ENCODE measurements around the gene LAD1. TPM values are rescaled to one million over a fixed set of nuclear protein-coding genes. Genes with fewer than 3 reads are reported as not detected.

The LAD1 gene
- total and polyA plus RNA-seq, 9 of the 15 experiments (the other 6 are each of a cell fraction or from before 2014, with no cell fraction given), result 0.31 TPM; not detected in 8

DNA sequence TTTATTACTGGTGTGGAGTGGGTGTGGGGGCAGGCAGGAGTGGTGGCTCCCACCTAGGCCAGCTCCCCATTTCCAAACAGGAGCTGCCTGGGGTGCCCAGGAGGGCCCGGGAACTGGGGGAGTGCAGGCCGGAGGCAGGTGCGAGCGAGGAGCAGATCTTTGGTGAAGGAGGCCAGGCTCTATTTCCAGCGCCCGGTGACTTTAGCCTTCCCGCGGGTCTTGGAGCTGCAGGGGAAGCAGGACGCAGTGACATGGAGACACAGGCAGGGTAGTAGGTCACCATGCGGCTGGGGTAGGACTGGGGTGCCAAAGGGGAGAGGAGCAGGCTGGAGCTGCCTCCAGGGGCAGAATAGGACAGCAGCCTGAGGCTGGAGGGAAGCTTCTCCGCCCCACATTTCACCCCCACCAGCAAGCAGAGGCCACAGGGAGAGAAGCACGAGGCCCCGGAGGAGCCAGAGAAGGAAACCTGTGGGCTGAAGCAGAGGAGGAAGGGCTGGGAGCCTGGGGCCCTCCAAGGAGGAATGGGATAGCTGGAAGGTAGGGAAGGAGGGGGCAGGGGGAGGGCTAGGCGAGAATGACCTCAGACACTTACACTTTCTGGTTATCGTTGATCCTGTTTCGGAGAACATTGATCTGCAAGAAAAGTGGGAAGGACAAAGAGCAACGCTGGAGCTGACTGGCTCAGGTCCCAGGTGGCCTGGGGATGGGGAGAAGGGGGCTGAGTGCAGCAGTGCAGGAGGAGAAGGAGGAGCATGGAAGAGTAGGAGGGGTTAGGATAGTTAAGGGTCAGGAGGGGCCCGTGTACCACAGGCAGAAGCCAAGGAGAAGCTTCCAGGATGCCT, 39.9 kb downstream of the LAD1 start:
- no peak overlapping the region for H3K27ac ChIP-seq (ENCODE audit: extremely low read depth, low read depth, low read length)
- FAIRE-seq (no peak), DNase-seq (ENCODE audit: extremely low read depth in 1 of 4, low spot score in 3 of 4) (no peak), ATAC-seq (no peak)
- ChIA-PET POLR2A (interaction anchor here (0.7 to 0.9 kb wide), 4 partner anchors 28 to 665 kb away, joined by 3 read pairs; no protein-coding TSS in a partner anchor), CTCF (ENCODE audit: low intra/inter-chr PET ratio) (interaction anchor here (5.2 kb wide), 1 partner anchor 105 kb away, joined by 60 read pairs; no protein-coding TSS in a partner anchor)
- peaks cover 21% of the 10 kb centered on the region; the same call in 1 of the 2 replicates for H4K20me1 ChIP-seq (replicated peaks; ENCODE audit: control insufficient read depth, insufficient read depth, low read length)
- H2AFZ ChIP-seq (ENCODE audit: low read depth, low read length), result no peak overlapping the region
- intact Hi-C loops (cut with micrococcal nuclease) (no loop called here), in situ Hi-C loops (cut with MboI) (no loop called here)
- no peaks in the 10 kb centered on the region for H3K9me1 ChIP-seq (ENCODE audit: control insufficient read depth, insufficient read depth, low read length)
- no TSS peak for BruUV-seq (replicated peaks)
- H3K27me3 ChIP-seq (ENCODE audit: control insufficient read depth in 2 of 2, insufficient read depth in 2 of 2, low read length in 2 of 2), result peaks cover 0 to 67% of the 10 kb centered on the region in 2 experiments; a peak in 2 of 5 replicates
- H3K4me3 ChIP-seq, result no peak overlapping the region
- H3K4me2 ChIP-seq (ENCODE audit: insufficient read depth, low read length), result no peak overlapping the region
- no peaks in the 10 kb centered on the region for H3K36me3 ChIP-seq (ENCODE audit: control insufficient read depth, insufficient read depth, low read length)
- no peak overlapping the region for H3K9ac ChIP-seq (ENCODE audit: insufficient read depth in 1 of 2, low read depth in 2 of 2, low read length in 2 of 2)
- under 1% methylated on average over 17 of the region's 18 CpGs for WGBS (ENCODE audit: insufficient coverage, low coverage, missing lambda C conversion rate)
- no peaks in the 10 kb centered on the region for H3K79me2 ChIP-seq (ENCODE audit: control insufficient read depth, insufficient read depth, low read length)
- H3K9me3 ChIP-seq (replicated peaks; ENCODE audit: control insufficient read depth, insufficient read depth, low read depth, low read length), result no peaks in the 10 kb centered on the region
- H3K4me1 ChIP-seq (replicated peaks in 1 of 2; ENCODE audit: control insufficient read depth in 2 of 2, insufficient read depth in 2 of 2, low read length in 2 of 2), result peaks cover 0 to 3% of the 10 kb centered on the region in 2 experiments; a peak in 1 of 5 replicates
- TF ChIP-seq ATF3 (IDR thresholded peaks at IDR 0.05), result no peak
- no peak for TF ChIP-seq ATF3 (CRISPR knock-in tag; conservative IDR thresholded peaks at IDR 0.05)
- TF ChIP-seq ZNF778 (CRISPR knock-in tag; IDR thresholded peaks at IDR 0.05), result no peak
- no peak for TF ChIP-seq SMARCA5 (IDR thresholded peaks at IDR 0.05)
- TF ChIP-seq KDM2B (CRISPR knock-in tag; IDR thresholded peaks at IDR 0.05), result no peak
- TF ChIP-seq MCM7 (IDR thresholded peaks at IDR 0.05), result no peak
- no peak for TF ChIP-seq ZNF24 (IDR thresholded peaks at IDR 0.05)
- no peak for TF ChIP-seq CREB1 (IDR thresholded peaks at IDR 0.05)
- TF ChIP-seq CREB1 (CRISPR knock-in tag; IDR thresholded peaks at IDR 0.05), result no peak
- no peak for TF ChIP-seq HNRNPK (IDR thresholded peaks at IDR 0.05; ENCODE audit: low read depth, low read length, poor library complexity, severe bottlenecking)
- TF ChIP-seq MCM5 (IDR thresholded peaks at IDR 0.05; ENCODE audit: low read depth), result no peak
- TF ChIP-seq, protein P1, sequence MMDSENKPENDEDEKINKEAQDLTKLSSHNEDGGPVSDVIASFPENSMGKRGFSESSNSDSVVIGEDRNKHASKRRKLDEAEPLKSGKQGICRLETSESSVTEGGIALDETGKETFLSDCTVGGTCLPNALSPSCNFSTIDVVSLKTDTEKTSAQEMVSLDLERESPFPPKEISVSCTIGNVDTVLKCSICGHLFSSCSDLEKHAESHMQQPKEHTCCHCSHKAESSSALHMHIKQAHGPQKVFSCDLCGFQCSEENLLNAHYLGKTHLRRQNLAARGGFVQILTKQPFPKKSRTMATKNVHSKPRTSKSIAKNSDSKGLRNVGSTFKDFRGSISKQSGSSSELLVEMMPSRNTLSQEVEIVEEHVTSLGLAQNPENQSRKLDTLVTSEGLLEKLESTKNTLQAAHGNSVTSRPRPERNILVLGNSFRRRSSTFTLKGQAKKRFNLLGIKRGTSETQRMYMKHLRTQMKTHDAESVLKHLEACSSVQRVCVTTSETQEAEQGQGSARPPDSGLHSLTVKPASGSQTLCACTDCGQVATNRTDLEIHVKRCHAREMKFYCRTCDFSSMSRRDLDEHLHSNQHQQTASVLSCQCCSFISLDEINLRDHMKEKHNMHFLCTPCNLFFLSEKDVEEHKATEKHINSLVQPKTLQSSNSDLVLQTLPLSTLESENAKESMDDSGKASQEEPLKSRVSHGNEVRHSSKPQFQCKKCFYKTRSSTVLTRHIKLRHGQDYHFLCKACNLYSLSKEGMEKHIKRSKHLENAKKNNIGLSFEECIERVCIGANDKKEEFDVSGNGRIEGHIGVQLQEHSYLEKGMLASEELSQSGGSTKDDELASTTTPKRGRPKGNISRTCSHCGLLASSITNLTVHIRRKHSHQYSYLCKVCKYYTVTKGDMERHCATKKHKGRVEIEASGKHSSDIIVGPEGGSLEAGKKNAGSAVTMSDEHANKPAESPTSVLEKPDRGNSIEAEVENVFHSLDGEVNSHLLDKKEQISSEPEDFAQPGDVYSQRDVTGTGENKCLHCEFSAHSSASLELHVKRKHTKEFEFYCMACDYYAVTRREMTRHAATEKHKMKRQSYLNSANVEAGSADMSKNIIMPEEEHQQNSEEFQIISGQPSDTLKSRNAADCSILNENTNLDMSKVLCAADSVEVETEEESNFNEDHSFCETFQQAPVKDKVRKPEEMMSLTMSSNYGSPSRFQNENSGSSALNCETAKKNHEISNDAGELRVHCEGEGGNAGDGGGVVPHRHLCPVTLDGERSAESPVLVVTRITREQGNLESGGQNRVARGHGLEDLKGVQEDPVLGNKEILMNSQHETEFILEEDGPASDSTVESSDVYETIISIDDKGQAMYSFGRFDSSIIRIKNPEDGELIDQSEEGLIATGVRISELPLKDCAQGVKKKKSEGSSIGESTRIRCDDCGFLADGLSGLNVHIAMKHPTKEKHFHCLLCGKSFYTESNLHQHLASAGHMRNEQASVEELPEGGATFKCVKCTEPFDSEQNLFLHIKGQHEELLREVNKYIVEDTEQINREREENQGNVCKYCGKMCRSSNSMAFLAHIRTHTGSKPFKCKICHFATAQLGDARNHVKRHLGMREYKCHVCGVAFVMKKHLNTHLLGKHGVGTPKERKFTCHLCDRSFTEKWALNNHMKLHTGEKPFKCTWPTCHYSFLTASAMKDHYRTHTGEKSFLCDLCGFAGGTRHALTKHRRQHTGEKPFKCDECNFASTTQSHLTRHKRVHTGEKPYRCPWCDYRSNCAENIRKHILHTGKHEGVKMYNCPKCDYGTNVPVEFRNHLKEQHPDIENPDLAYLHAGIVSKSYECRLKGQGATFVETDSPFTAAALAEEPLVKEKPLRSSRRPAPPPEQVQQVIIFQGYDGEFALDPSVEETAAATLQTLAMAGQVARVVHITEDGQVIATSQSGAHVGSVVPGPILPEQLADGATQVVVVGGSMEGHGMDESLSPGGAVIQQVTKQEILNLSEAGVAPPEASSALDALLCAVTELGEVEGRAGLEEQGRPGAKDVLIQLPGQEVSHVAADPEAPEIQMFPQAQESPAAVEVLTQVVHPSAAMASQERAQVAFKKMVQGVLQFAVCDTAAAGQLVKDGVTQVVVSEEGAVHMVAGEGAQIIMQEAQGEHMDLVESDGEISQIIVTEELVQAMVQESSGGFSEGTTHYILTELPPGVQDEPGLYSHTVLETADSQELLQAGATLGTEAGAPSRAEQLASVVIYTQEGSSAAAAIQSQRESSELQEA (IDR thresholded peaks at IDR 0.05; ENCODE audit: low read depth), result no peak
- no peak for TF ChIP-seq ZSCAN29 (IDR thresholded peaks at IDR 0.05)
- TF ChIP-seq ZNF717 (CRISPR knock-in tag; IDR thresholded peaks at IDR 0.05), result no peak

Measured in K562 (cell line).